ENCODE results near the gene RPH3AL.
"Not testable (repeated sequence)": the region's sequence is repeated elsewhere in the genome, so short reads cannot be mapped to it uniquely, and the experiment has no call there.

The RPH3AL gene

GRCh38 chr17:322006-322780, 30.4 kb downstream of the RPH3AL start:
- no peak for DNase-seq (ENCODE audit: low read depth, low spot score)
- no peak overlapping the region for H3K27ac ChIP-seq

DNA sequence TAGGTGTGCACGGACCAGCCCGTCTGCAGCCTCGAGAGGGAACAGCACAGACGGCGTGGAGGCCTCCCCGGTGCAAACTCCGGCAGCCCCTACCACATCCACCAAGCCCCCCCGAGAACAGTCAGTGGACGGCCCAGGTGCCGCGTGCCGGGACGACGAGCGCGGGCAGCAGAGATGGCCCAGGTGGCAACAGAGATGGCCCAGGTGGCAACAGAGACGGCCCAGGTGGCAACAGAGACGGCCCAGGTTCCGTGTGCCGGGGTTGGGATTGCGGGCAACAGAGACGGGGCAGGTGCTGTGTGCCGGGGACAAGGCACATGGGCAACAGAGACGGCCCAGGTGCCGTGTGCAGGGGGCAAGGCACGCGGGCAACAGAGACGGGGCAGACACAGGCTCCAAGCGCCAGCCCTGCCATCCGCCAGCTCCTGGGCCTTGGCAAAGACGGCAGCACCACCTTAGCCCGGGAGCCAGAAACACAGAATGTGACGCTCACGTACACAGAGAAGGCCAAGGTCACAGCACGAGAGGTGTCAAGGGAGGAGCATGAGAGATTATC, 31.1 kb downstream of the RPH3AL start:
- no peak overlapping the region for H3K27ac ChIP-seq
- no peak for DNase-seq (ENCODE audit: low read depth, low spot score)

DNA sequence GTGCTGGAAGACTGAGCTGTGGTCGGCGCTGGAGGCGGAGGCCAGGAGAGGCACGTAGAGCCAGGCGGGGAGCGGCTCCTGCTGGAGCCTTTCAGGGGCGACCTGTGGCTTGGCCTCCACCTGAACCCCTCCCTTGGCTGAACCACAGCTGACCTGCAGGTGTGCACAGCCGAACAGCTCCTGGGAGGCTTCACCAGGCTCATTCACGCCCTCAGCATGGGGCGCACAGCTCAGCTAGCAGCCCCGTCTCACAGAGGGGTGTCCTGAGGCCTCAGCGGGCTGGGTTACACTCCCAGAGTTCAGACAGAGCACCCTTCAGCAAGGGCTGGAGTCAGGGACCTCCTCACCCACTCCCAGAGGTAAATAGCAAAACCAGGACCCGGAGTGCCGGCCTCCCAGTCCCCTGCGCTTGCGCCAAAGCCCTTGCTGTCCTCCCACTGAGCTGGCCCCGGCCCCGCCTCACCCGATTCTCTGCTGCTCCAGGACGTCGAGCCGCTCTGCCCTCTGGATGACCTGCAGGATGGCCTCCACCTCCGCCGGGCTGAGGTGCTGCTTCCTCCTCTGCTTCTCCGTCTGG, 31.7 kb downstream of the RPH3AL start:
- no peak overlapping the region for H3K27ac ChIP-seq
- no peak for DNase-seq (ENCODE audit: low read depth, low spot score)

GRCh38 chr17:320139-320538, 32.5 kb downstream of the RPH3AL start:
- DNase-seq (ENCODE audit: low read depth, low spot score) = no peak
- no peak overlapping the region for H3K27ac ChIP-seq

GRCh38 chr17:319266-319665, 33.3 kb downstream of the RPH3AL start:
- H3K27ac ChIP-seq = no peak overlapping the region
- DNase-seq (ENCODE audit: low read depth, low spot score) = no peak

DNA sequence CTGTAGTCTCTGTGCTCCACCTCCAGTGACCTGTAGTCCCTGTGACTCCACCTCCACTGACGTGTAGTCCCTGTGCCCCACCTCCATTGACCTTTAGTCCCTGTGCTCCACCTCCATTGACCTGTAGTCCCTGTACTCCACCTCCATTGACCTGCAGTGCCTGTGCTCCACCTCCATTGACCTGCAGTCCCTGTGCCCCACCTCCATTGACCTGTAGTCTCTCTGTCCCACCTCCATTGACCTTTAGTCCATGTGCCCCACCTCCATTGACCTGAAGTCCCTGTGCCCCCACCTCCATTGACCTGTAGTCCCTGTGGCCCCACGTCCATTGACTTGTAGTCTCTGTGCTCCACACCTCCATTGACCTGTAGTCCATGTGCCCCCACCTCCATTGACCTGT, 35.5 kb downstream of the RPH3AL start:
- DNase-seq (ENCODE audit: low read depth, low spot score); H3K27ac ChIP-seq: not testable (repeated sequence)

- not testable (repeated sequence) for H3K27ac ChIP-seq; DNase-seq (ENCODE audit: low read depth, low spot score)
Observed at GRCh38 chr17:315399-315798, 37.2 kb downstream of the RPH3AL start.

DNA sequence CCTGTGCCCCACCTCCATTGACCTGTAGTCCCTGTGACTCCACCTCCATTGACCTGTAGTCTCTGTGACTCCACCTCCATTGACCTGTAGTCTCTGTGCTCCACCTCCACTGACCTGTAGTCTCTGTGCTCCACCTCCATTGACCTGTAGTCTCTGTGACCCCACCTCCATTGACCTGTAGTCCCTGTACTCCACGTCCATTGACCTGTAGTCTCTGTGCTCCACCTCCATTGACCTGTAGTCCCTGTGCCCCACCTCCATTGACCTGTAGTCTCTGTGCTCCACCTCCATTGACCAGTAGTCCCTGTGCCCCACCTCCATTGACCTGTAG, 38.0 kb downstream of the RPH3AL start:
- not testable (repeated sequence) for H3K27ac ChIP-seq; DNase-seq (ENCODE audit: low read depth, low spot score)

DNA sequence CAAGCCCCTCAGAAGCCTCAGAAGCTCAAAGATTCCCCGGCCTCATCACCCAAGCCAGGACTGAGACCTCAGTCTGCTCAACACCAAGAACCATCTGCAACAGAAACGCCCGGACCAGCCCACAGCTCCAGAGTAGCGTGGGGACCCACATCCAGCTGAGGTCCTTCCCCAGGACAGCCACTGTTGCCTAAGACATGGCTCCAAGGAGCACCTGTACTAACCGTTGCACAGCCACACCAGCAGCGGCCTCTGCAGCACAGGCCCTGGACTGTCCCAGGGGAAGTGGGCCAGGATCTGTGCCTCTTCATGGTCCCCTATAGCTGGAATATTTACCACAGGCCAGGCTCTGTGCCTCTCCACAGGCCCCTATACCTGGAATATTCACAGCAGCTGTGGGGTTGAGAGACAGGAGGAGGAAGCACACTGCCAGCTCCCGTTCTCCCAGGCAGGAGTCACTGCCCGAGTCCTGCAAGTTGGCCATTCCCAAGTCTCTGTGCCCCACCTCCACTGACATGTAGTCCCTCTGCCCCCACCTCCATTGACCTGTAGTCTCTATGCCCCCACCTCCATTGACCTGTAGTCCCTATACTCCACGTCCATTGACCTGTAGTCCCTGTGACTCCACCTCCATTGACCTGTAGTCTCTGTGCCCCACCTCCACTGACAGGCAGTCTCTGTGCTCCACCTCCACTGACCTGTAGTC, 38.5 kb downstream of the RPH3AL start:
- no peak for DNase-seq (ENCODE audit: low read depth, low spot score)
- H3K27ac ChIP-seq = no peak overlapping the region

GRCh38 chr17:313231-313630, 39.4 kb downstream of the RPH3AL start:
- H3K27ac ChIP-seq = no peak overlapping the region
- no peak for DNase-seq (ENCODE audit: low read depth, low spot score)

GRCh38 chr17:312476-313148, 40.0 kb downstream of the RPH3AL start:
- no peak for DNase-seq (ENCODE audit: low read depth, low spot score)
- H3K27ac ChIP-seq = no peak overlapping the region

GRCh38 chr17:311119-311782, 41.4 kb downstream of the RPH3AL start:
- no peak for DNase-seq (ENCODE audit: low read depth, low spot score)
- H3K27ac ChIP-seq = no peak overlapping the region

DNA sequence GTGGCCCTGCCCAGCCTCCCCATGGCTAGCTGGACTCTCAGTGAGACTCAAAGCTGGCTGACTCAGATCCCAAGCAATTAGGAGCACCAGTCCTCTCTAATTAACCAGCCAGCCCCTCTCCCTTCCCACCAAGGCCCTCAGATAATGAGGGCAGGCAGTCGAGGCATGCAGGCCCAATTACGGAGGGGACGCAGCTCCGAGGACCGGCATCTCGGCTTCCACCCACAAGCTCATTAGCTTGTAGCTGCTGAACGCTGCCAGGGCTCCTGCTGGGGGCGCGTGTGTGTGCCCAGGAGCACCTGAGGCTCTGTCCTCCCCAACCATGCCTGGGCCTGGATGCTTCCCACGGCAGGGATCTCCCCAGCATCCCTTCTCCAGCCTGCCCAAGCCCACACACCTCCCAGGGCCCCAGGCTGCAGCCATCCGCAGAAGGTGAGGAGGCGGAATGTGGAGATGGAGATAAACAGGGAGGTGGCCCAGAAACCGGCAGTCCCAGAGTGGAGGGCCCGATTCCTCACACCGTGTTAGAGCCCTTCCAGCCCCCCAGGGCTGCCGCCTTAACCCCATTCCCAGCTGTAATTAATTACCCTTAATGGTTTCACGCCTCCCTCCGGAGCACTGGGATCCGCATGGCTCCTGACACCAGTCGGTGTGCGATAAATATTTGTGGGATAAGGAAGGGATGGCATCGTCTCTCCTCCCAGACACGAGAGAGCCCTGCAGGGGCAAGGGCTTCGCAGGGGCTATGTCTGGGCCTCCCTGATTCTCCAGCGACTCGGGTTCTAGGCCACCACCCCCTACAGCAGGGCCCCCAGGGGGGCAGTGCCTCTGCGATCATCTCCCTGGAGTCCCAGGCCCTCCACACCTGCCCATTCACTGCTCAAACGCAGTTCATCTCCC, 42.2 kb downstream of the RPH3AL start:
- H3K27ac ChIP-seq = no peak overlapping the region
- no peak for DNase-seq (ENCODE audit: low read depth, low spot score)

DNA sequence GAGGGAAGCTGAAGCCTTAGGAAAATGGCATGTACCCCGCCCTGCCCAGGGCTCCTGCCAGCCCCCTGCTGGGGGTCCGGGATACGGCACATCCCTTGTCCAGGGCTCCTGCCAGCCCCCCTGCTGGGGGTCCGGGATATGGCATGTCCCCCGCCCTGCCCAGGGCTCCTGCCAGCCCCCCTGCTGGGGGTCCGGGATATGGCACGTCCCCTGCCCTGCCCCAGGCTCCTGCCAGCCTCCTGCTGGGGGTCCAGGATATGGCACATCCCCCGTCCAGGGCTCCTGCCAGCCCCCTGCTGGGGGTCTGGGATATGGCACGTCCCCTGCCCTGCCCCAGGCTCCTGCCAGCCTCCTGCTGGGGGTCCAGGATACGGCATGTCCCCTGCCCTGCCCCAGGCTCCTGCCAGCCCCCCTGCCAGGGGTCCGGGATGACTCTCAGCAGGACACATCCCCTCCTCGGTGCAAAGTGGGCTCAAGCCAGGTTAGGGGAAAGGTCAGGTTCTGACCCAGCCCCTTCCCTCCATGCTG, 43.2 kb downstream of the RPH3AL start:
- H3K27ac ChIP-seq = no peak overlapping the region
- no peak for DNase-seq (ENCODE audit: low read depth, low spot score)

DNA sequence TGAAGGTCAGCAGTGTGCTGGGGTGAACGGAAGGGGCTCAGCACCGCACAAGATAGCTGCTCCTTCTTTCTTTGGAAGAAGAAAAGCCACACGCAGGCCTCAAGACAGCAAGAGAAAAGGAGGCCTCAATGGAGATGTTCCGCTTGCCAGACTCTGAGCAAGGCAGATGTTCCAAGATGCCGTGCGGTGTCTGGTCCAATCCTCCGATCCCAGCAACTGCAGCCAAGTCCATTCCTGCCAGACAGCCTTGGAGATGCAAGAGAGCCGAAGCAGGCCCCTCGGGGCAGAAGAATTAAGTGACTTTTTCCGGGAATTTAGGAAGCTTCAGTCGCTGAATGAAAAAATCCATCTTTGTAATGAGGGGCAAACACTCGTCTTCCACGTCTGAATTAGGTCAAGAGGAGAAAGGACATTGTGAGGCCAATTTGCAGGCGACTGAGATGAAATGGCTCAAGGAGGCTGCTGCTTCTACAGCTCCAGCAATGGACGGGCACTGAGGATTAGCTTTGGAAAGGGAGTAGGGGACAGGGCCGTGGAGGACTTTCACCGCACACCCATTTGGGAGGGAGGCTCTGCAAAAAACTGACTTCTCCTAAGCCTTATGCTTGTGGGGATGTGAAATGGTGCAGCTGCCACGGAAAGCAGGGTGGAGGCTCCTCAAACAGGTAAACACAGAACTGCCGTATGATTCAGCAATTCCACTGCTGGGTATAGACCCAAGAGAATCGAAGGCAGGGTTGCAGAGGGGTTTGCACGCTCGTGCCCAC, 44.7 kb downstream of the RPH3AL start:
- no peak for DNase-seq (ENCODE audit: low read depth, low spot score)
- H3K27ac ChIP-seq = no peak overlapping the region

DNA sequence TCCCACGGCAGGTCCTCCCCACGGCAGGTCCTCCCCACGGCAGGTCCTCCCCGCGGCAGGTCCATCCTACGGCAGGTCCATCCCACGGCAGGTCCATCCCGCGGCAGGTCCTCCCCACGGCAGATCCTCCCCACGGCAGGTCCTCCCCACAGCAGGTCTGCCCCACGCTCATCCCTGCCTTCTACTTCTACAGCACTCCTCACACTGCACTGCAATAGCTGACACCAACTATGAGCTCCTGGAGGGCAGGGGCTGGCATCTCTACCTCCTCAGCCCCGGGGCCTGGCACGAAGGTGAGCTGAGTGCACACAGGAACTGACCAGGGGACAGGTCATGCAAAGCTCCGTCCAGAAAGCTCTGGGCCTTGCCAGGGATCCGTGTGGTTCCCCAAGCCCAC, 45.3 kb downstream of the RPH3AL start:
- no peak for DNase-seq (ENCODE audit: low read depth, low spot score)
- no peak overlapping the region for H3K27ac ChIP-seq

GRCh38 chr17:306536-307294, 45.9 kb downstream of the RPH3AL start:
- DNase-seq (ENCODE audit: low read depth, low spot score) = no peak
- no peak overlapping the region for H3K27ac ChIP-seq

- H3K27ac ChIP-seq = no peak overlapping the region
- DNase-seq (ENCODE audit: low read depth, low spot score) = no peak
Observed at GRCh38 chr17:306116-306515, 46.5 kb downstream of the RPH3AL start.
